NT2/D1 (cell line): ENCODE data around the gene RERE.

ENCODE experiments used
- SUZ12 ChIP-seq: IDR thresholded peaks from 2 replicates; pipeline ENCODE4 v1.6.1; 2011; ENCODE audit not compliant: insufficient read length, insufficient read depth; ENCODE audit errors: extremely low read depth
- YY1 ChIP-seq: IDR thresholded peaks from 2 replicates; pipeline ENCODE4 v1.6.1; 2011; ENCODE audit not compliant: insufficient read length, insufficient read depth
- ZNF274 ChIP-seq: IDR thresholded peaks from 2 replicates; pipeline ENCODE4 v1.6.1; 2011; ENCODE audit warnings: mild to moderate bottlenecking, low read depth, low read length

DNA sequence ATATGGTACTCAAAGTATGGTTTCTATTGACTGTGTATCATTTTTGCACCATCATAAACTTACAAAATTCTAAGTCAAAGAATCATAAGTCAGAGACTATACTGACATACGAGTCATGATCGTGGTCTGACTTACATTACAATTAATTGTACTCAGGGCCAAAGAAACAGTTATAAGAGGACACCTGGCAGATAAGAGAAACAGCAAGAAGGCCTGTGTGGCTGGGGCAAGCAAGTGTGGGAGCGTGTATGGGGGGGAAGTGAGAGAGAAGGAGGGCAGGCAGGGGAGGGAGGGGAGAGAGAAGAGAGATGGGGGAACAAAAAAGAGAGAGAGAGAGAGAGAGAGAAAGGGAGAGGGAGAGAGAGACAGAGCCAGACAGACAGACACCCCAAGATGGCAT lies 70.9 kb downstream of the RERE start:
- TF ChIP-seq SUZ12 (no peak), ZNF274 (no peak), YY1 (no peak)
